ENCODE measurements around the gene SCN2A. TPM values are rescaled to one million over a fixed set of nuclear protein-coding genes. Genes with fewer than 3 reads are reported as not detected.

SCN2A gene
- total and polyA plus RNA-seq, 10 of the 15 experiments (the other 5 are each of a cell fraction or from before 2014, with no cell fraction given), result 0.01 TPM; not detected in 8

- no peak for TF ChIP-seq RUNX3 (IDR thresholded peaks at IDR 0.05; ENCODE audit: low read length)
- TF ChIP-seq KLF5 (IDR thresholded peaks at IDR 0.05; ENCODE audit: partially characterized antibody), result no peak
- no peak for TF ChIP-seq JUNB (IDR thresholded peaks at IDR 0.05)
- TF ChIP-seq RELA (IDR thresholded peaks at IDR 0.05; ENCODE audit: borderline replicate concordance, partially characterized antibody), result no peak
- TF ChIP-seq ZNF687 (IDR thresholded peaks at IDR 0.05), result no peak
- no peak for TF ChIP-seq CREB1 (IDR thresholded peaks at IDR 0.05; ENCODE audit: low read depth)
- no peak for TF ChIP-seq MYC (IDR thresholded peaks at IDR 0.05; ENCODE audit: insufficient read depth, insufficient read length, insufficient replicate concordance, low read length, severe bottlenecking)
- TF ChIP-seq SIN3A (IDR thresholded peaks at IDR 0.05; ENCODE audit: low read depth, low read length), result no peak
- TF ChIP-seq ETV6 (conservative IDR thresholded peaks at IDR 0.05 in 1 of 2, IDR thresholded peaks at IDR 0.05 in 1 of 2; ENCODE audit: borderline replicate concordance in 1 of 2, low read depth in 1 of 2), result no peak
- TF ChIP-seq SMAD1 (IDR thresholded peaks at IDR 0.05; ENCODE audit: low read depth, partially characterized antibody), result no peak
- TF ChIP-seq ZBTB4 (CRISPR knock-in tag; IDR thresholded peaks at IDR 0.05), result no peak
- TF ChIP-seq SRF (IDR thresholded peaks at IDR 0.05; ENCODE audit: low read depth in 2 of 2, low read length in 2 of 2), result no peak
- no peak for TF ChIP-seq SMAD5 (IDR thresholded peaks at IDR 0.05; ENCODE audit: low read depth)
- no peak for DNase-seq (ENCODE audit: low read depth, low spot score)
- no TSS peak for BruUV-seq (replicated peaks)
- ChIA-PET CTCF (no interaction called here), POLR2A (no interaction called here), RAD21 (ENCODE audit: unreplicated experiment) (no interaction called here), SMC1A (ENCODE audit: uncharacterized antibody, unreplicated experiment) (no interaction called here)
- Histone ChIP-seq H3K27ac (ENCODE audit: control insufficient read depth, insufficient read depth) (no peak overlapping the region), H3K36me3 (ENCODE audit: control insufficient read depth in 2 of 2, insufficient read depth in 2 of 2, low read length in 1 of 2) (no peaks in the 10 kb centered on the region), H3K4me1 (ENCODE audit: control insufficient read depth, insufficient read depth, low read length) (peaks cover 6% of the 10 kb centered on the region; the same call in 1 of the 2 replicates), H2AFZ (ENCODE audit: control insufficient read depth, low read depth, low read length) (no peak overlapping the region), H4K20me1 (ENCODE audit: control insufficient read depth, insufficient read depth) (no peaks in the 10 kb centered on the region), H3K4me2 (ENCODE audit: control insufficient read depth, insufficient read depth) (no peak overlapping the region), H3K4me3 (no peak overlapping the region), H3K9ac (ENCODE audit: control insufficient read depth, insufficient read depth, low read length) (no peak overlapping the region), H3K27me3 (replicated peaks in 1 of 2; ENCODE audit: control insufficient read depth in 2 of 2, insufficient read depth in 2 of 2, low read length in 1 of 2) (no peaks in the 10 kb centered on the region; a peak in 1 of 4 replicates), H3K79me2 (ENCODE audit: control insufficient read depth, insufficient read depth, low read length) (no peaks in the 10 kb centered on the region), H3K9me3 (replicated peaks; ENCODE audit: control insufficient read depth, insufficient read depth, low read length) (no peaks in the 10 kb centered on the region)
- intact Hi-C loops (cut with micrococcal nuclease; ENCODE audit: unreplicated experiment) (no loop called here), in situ Hi-C loops (cut with MboI) (no loop called here)
- WGBS (ENCODE audit: insufficient coverage, insufficient replicate concordance, low lambda C conversion rate, missing lambda C conversion rate), result 24% methylated on average over 4 of the region's 4 CpGs
- no peak for ATAC-seq
- peak; percentile 54 for FAIRE-seq
Measured at GRCh38 chr2:165196411-165196810, 42.8 kb upstream of the SCN2A start.
